IMR-90 (cell line): ENCODE data around the gene JADE2. TPM values are rescaled to one million over a fixed set of nuclear protein-coding genes. Genes with fewer than 3 reads are reported as not detected.
A peak's percentile ranks its signal among the peaks of the same experiment; 100 is the strongest.

Source experiments
- ATAC-seq: fragments of 200-7000 bp; cut with Tn5 transposase; 2 replicates; pipeline ENCODE4 v1.9.1; 2020; ENCODE audit warnings: low read depth, mild to moderate bottlenecking, moderate library complexity
- BruUV-seq: library from RNA; stranded (reverse); fragments of 400-500 nt; replicated peaks from 2 replicates; lab custom pipeline; 2021; lab: Mats Ljungman, UMichigan
- CTCF ChIA-PET: fragments of 300-600 bp; formaldehyde crosslinking; extraction: SDS; loops from one replicate; lab custom pipeline; 2021; ENCODE audit warnings: antibody characterized with exemption; lab: Yijun Ruan, JAX
- POLR2A ChIA-PET: fragments of 300-600 bp; sonication (Branson Sonifier 250); formaldehyde crosslinking; loops from one replicate; lab custom pipeline; 2022; ENCODE audit warnings: antibody characterized with exemption; ENCODE audit not compliant: unreplicated experiment; lab: Charles Lee
- DNase-seq: peaks from one replicate; pipeline ENCODE4 v3.0.0; 2013
- H2AFZ ChIP-seq: replicated peaks from 2 replicates; pipeline ENCODE3; 2013; ENCODE audit warnings: low read length, mild to moderate bottlenecking; ENCODE audit not compliant: poor library complexity
- H2AK5ac ChIP-seq: 2 replicates; pipeline ENCODE4 v1.6.1; 2013; ENCODE audit warnings: low read depth, low read length, inconsistent platforms
- H2AK9ac ChIP-seq: replicated peaks from 2 replicates; pipeline ENCODE3; 2013; ENCODE audit warnings: mild to moderate bottlenecking, low read depth, low read length, moderate library complexity; ENCODE audit not compliant: poor library complexity
- H2BK120ac ChIP-seq: 2 replicates; pipeline ENCODE4 v1.6.1; 2013; ENCODE audit warnings: low read depth, low read length, inconsistent platforms
- H2BK15ac ChIP-seq: 3 replicates; pipeline ENCODE4 v1.6.1; 2013; ENCODE audit warnings: low read depth, low read length, inconsistent platforms
- H2BK20ac ChIP-seq: 2 replicates; pipeline ENCODE4 v1.6.1; 2013; ENCODE audit warnings: low read depth, mild to moderate bottlenecking, inconsistent platforms, low read length, moderate library complexity
- H2BK5ac ChIP-seq: 2 replicates; pipeline ENCODE4 v1.6.1; 2013; ENCODE audit warnings: mild to moderate bottlenecking, low read depth, low read length, inconsistent platforms; ENCODE audit not compliant: poor library complexity, severe bottlenecking
- H3K14ac ChIP-seq: replicated peaks from 2 replicates; pipeline ENCODE4 v1.6.1; 2013; ENCODE audit warnings: low read depth, low read length, inconsistent platforms
- H3K18ac ChIP-seq: 2 replicates; pipeline ENCODE4 v1.6.1; 2013; ENCODE audit warnings: low read depth, low read length, control low read depth
- H3K23ac ChIP-seq: 2 replicates; pipeline ENCODE4 v1.6.1; 2013; ENCODE audit warnings: low read depth, low read length, inconsistent platforms
- H3K27ac ChIP-seq: 2 replicates; pipeline ENCODE4 v1.5.1; 2013; ENCODE audit warnings: mild to moderate bottlenecking, control low read depth, low read length; ENCODE audit not compliant: insufficient read depth
- H3K27me3 ChIP-seq: 2 replicates; pipeline ENCODE4 v1.6.1; 2013; ENCODE audit warnings: low read length; ENCODE audit not compliant: control insufficient read depth, insufficient read depth
- H3K36me3 ChIP-seq: 2 replicates; pipeline ENCODE4 v1.6.1; 2013; ENCODE audit warnings: low read length, mixed read lengths; ENCODE audit not compliant: control insufficient read depth, insufficient read depth
- H3K4ac ChIP-seq: 2 replicates; pipeline ENCODE4 v1.6.1; 2013; ENCODE audit warnings: low read depth, low read length, inconsistent platforms
- H3K4me1 ChIP-seq: 2 replicates; pipeline ENCODE4 v1.6.1; 2013; ENCODE audit warnings: low read length, mixed read lengths; ENCODE audit not compliant: control insufficient read depth, insufficient read depth
- H3K4me2 ChIP-seq: 2 replicates; pipeline ENCODE4 v1.6.1; 2013; ENCODE audit warnings: low read depth, mild to moderate bottlenecking, control low read depth, low read length, moderate library complexity
- H3K4me3 ChIP-seq: 2 replicates; pipeline ENCODE4 v1.5.1; 2013; ENCODE audit warnings: low read depth, mild to moderate bottlenecking, control low read depth, low read length, moderate library complexity; ENCODE audit not compliant: insufficient read depth
- H3K56ac ChIP-seq: 2 replicates; pipeline ENCODE4 v1.6.1; 2013; ENCODE audit warnings: low read length, inconsistent platforms; ENCODE audit not compliant: insufficient read depth; ENCODE audit errors: extremely low read depth
- H3K79me1 ChIP-seq, 2 experiments: 2 replicates each; pipeline ENCODE4 v1.6.1; 2013; ENCODE audit warnings: low read length in 2 of 2, inconsistent platforms in 1 of 2, low read depth in 1 of 2
- H3K9ac ChIP-seq: 2 replicates; pipeline ENCODE4 v1.6.1; 2013; ENCODE audit warnings: low read depth, low read length, control low read depth
- H3K9me1 ChIP-seq: 2 replicates; pipeline ENCODE4 v1.6.1; 2013; ENCODE audit warnings: low read length, inconsistent platforms; ENCODE audit not compliant: insufficient read depth
- H3K9me3 ChIP-seq: 2 replicates; pipeline ENCODE4 v1.6.1; 2013; ENCODE audit warnings: low read length; ENCODE audit not compliant: control insufficient read depth, insufficient read depth
- H4K20me1 ChIP-seq: 2 replicates; pipeline ENCODE4 v1.6.1; 2013; ENCODE audit warnings: low read length, inconsistent platforms; ENCODE audit not compliant: insufficient read depth
- H4K5ac ChIP-seq: 2 replicates; pipeline ENCODE4 v1.6.1; 2013; ENCODE audit warnings: mild to moderate bottlenecking, low read depth, low read length, control low read depth
- H4K8ac ChIP-seq, 2 experiments: 2 replicates each; pipeline ENCODE4 v1.6.1; 2013; ENCODE audit warnings: low read depth in 2 of 2, low read length in 2 of 2, control low read depth in 1 of 2, inconsistent platforms in 1 of 2
- H4K91ac ChIP-seq: 2 replicates; pipeline ENCODE4 v1.6.1; 2013; ENCODE audit warnings: low read depth, low read length, inconsistent platforms; ENCODE audit not compliant: insufficient read depth
- BHLHE40 ChIP-seq: fragments of 150-350 bp; IDR thresholded peaks from 2 replicates; pipeline ENCODE4 v1.6.1; 2016; ENCODE audit warnings: mild to moderate bottlenecking, low read depth, low read length
- ELK1 ChIP-seq: fragments of 150-350 bp; IDR thresholded peaks from 2 replicates; pipeline ENCODE4 v1.6.1; 2016; ENCODE audit warnings: low read depth, mild to moderate bottlenecking, low read length, moderate library complexity, borderline replicate concordance
- MAFK ChIP-seq: IDR thresholded peaks from 2 replicates; pipeline ENCODE4 v1.6.1; 2012; ENCODE audit warnings: low read depth, low read length, improper control_type of control experiment
- WGBS, 2 experiments: methylation state at CpG; one replicate each; pipeline versions ENCODE4 v1.1.5 to v1.1.7; 2013; ENCODE audit warnings: missing lambda C conversion rate in 2 of 2; ENCODE audit not compliant: insufficient read length in 1 of 2; ENCODE audit errors: extremely low coverage in 2 of 2; 5-methylcytosine and 5-hydroxymethylcytosine counted together
- dilution Hi-C: fragments of 300-500 bp; cut with HindIII; formaldehyde crosslinking; loops from one replicate; pipeline ENCODE4 v1.14.3; 2018; ENCODE audit warnings: low sequenced_read_pairs; ENCODE audit not compliant: unreplicated experiment
- in situ Hi-C: fragments of 300-500 bp; cut with MboI; formaldehyde crosslinking; loops from 3 replicates; pipeline ENCODE4 v1.14.3; 2019; ENCODE audit warnings: low sequenced_read_pairs, inconsistent platforms, mixed read lengths
- intact Hi-C: fragments of 100-400 bp; cut with micrococcal nuclease; formaldehyde crosslinking; loops from 2 replicates; pipeline ENCODE4 v1.10.0; 2022
- polyA plus RNA-seq, 3 experiments: library from polyadenylated mRNA; depleted of rRNA; stranded (reverse); fragments of >200 nt; gene quantifications; 2 replicates each; pipeline ENCODE4 v1.2.3, GENCODE V29; 2012; ENCODE audit warnings: low replicate concordance in 1 of 3
- total RNA-seq: library from RNA; depleted of rRNA; stranded (reverse); fragments of >200 nt; gene quantifications from 2 replicates; pipeline ENCODE4 v1.2.3, GENCODE V29; 2012

Gene JADE2
- total and polyA plus RNA-seq, 2 of the 4 experiments (the other 2 are of a cell fraction): 13.3 to 14.9 TPM

- TF ChIP-seq BHLHE40: no peak
- 0 out of 2 replicates have a peak, but pooled peaks have one; percentile 18 for TF ChIP-seq MAFK
- no peak for TF ChIP-seq ELK1
- POLR2A ChIA-PET: no interaction called here
Measured at GRCh38 chr5:134492568-134492967, 32.9 kb upstream of the JADE2 start.

More at GRCh38 chr5:134492568-134492967, 32.9 kb upstream of the JADE2 start:
- no peak overlapping the region for H3K4me3 ChIP-seq
- no peaks in the 10 kb centered on the region for H3K9me3 ChIP-seq
- no TSS peak for BruUV-seq
- H4K20me1 ChIP-seq: no peaks in the 10 kb centered on the region
- H4K8ac ChIP-seq: no peak overlapping the region
- H2BK20ac ChIP-seq: no peak overlapping the region
- no peaks in the 10 kb centered on the region for H3K79me1 ChIP-seq
- ATAC-seq (no peak), DNase-seq (no peak)
- in situ Hi-C loops (no loop called here), dilution Hi-C loops (no loop called here), intact Hi-C loops (no loop called here)
- CTCF ChIA-PET: no interaction called here
- H2AK5ac ChIP-seq: no peak overlapping the region
- H3K4me1 ChIP-seq: no peaks in the 10 kb centered on the region
- H2AK9ac ChIP-seq: no peak overlapping the region
- H3K36me3 ChIP-seq: no peaks in the 10 kb centered on the region
- no peak overlapping the region for H3K4ac ChIP-seq
- H3K9ac ChIP-seq: no peak overlapping the region
- WGBS, 2 experiments: 92% methylated on average over 3 of the region's 6 CpGs; no CpG with 5 or more reads in 1 of the 2 experiments
- no peaks in the 10 kb centered on the region for H3K27me3 ChIP-seq
- no peak overlapping the region for H3K56ac ChIP-seq
- H3K14ac ChIP-seq: no peak overlapping the region
- H2BK120ac ChIP-seq: no peak overlapping the region
- no peak overlapping the region for H2AFZ ChIP-seq
- H3K23ac ChIP-seq: no peak overlapping the region
- H3K9me1 ChIP-seq: no peaks in the 10 kb centered on the region; the same call in 1 of the 2 replicates
- no peak overlapping the region for H3K27ac ChIP-seq
- no peak overlapping the region for H2BK5ac ChIP-seq
- no peak overlapping the region for H4K91ac ChIP-seq
- H3K4me2 ChIP-seq: no peak overlapping the region
- H3K18ac ChIP-seq: no peak overlapping the region
- no peak overlapping the region for H4K5ac ChIP-seq
- H2BK15ac ChIP-seq: no peak overlapping the region
